BLaER1 (cell line): ENCODE measurements around the gene SRL.

Experiments
- H3K27ac ChIP-seq: shearing (Covaris generic); formaldehyde crosslinking; 2 replicates; pipeline ENCODE4 v1.8.1; 2022
- H3K27me3 ChIP-seq: shearing (Covaris generic); formaldehyde crosslinking; 2 replicates; pipeline ENCODE4 v1.8.1; 2022
- H3K36me3 ChIP-seq: shearing (Covaris generic); formaldehyde crosslinking; 2 replicates; pipeline ENCODE4 v1.8.1; 2022
- H3K4me1 ChIP-seq: shearing (Covaris generic); formaldehyde crosslinking; 2 replicates; pipeline ENCODE4 v1.8.1; 2022
- H3K4me2 ChIP-seq: shearing (Covaris generic); formaldehyde crosslinking; 2 replicates; pipeline ENCODE4 v1.8.1; 2022
- H3K4me3 ChIP-seq: shearing (Covaris generic); formaldehyde crosslinking; 2 replicates; pipeline ENCODE4 v1.8.1; 2022
- H3K9ac ChIP-seq: shearing (Covaris generic); formaldehyde crosslinking; 2 replicates; pipeline ENCODE4 v1.8.1; 2022
- H3K9me3 ChIP-seq: shearing (Covaris generic); formaldehyde crosslinking; 2 replicates; pipeline ENCODE4 v1.8.1; 2022
- H4K20me1 ChIP-seq: shearing (Covaris generic); formaldehyde crosslinking; 2 replicates; pipeline ENCODE4 v1.8.1; 2022
- Cebpa-rat ChIP-seq: shearing (Covaris generic); IDR thresholded peaks from 2 replicates; pipeline ENCODE4 v1.8.1; 2022

The SRL gene

GRCh38 chr16:4241928-4242283, at the start of gene SRL:
SRL (minus strand) TSS chr16:4242080; CDS start chr16:4242067, 13 bp downstream.
- no peak within 1 kb of the TSS for H3K4me3 ChIP-seq
- H3K9ac ChIP-seq = no peak within 1 kb of the TSS
- no peaks in the 10 kb centered on the region for H4K20me1 ChIP-seq
- no peaks in the 10 kb centered on the region; the same call in 1 of the 2 replicates for H3K36me3 ChIP-seq
- no peak within 1 kb of the TSS for H3K27ac ChIP-seq
- H3K9me3 ChIP-seq = no peaks in the 10 kb centered on the region
- H3K4me2 ChIP-seq = peak within 1 kb of the TSS; percentile 25; the same call in 1 of the 2 replicates
- H3K4me1 ChIP-seq = peaks cover 40% of the 10 kb centered on the region
- no peaks in the 10 kb centered on the region for H3K27me3 ChIP-seq
- TF ChIP-seq Cebpa-rat = no peak

DNA sequence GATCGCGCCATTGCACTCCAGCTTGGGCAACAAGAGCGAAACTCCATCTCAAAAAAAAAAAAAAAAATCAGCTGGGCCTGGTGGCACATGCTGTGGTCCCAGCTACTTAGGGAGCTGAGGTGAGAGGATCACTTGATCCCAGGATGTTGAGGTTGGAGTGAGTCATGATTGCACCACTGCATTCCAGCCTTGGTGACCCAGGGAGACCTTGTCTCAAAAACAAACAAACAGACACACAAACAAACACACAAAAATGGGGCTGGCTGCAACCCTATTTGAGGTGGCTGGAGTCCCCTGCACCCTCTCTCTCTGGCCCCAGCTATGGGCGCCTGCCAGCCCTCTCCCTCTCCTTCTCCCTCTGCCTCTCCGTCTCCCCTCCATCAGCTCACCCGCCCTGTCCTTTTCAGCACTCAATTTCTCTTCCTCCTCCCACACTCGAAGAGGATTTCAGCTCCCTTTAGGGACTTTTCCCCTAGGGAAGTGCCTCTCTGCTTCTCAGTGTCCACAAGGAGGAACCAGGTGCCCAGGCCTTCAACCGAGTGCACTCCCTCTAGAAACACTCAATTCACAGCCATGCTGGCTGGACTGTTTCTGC, 48.5 kb upstream of the SRL start:
- peaks cover 13% of the 10 kb centered on the region; the same call in 1 of the 2 replicates for H4K20me1 ChIP-seq
- peak overlapping the region; percentile 44 for H3K27ac ChIP-seq
- no peaks in the 10 kb centered on the region for H3K27me3 ChIP-seq
- H3K9ac ChIP-seq = no peak overlapping the region
- H3K4me1 ChIP-seq = peaks cover 73% of the 10 kb centered on the region
- no peaks in the 10 kb centered on the region for H3K9me3 ChIP-seq
- no peak for TF ChIP-seq Cebpa-rat
- peak overlapping the region; percentile 67 for H3K4me2 ChIP-seq
- peaks cover under 1% of the 10 kb centered on the region; the same call in 1 of the 2 replicates for H3K36me3 ChIP-seq
- no peak overlapping the region for H3K4me3 ChIP-seq

DNA sequence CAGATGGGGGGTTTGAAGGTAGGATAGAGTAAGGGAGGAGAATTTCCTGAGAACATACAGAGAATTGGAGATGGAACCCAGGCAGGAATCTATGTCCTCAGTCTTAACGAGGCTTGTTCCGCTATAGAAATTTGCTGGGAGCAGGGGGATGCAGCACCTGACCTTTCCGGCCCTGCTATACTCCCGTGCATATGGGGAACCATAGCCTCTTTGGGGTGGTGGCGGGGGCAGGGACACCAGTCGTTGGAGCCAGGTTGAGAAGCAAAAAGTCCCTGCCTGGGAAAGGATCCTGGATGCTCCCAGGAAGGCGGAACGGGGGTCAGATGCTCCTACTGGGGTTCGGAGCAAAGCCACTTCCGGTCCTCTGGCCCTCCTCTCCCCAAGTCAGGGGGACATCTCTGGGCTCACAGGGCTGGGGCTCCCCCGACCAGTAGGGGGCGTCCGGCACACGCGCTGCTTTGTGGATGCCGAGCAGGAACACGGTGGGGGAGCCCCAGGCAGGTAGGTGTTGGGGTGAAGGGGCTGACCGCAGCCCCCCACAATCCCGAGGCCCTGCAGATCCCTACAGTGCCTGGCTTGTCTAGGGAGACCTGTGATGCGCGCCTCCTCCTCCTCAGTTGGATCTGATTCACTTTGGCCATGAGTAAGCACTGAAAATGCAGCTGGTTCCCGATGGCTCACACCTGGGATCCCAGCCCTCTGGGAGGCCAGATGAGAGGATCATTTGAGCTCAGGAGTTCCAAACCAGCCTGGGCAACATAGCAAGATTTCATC, 46.5 kb upstream of the SRL start:
- no peak overlapping the region for H3K27ac ChIP-seq
- H3K4me1 ChIP-seq = peaks cover 61% of the 10 kb centered on the region
- no peak for TF ChIP-seq Cebpa-rat
- H3K4me3 ChIP-seq = no peak overlapping the region
- H3K9ac ChIP-seq = no peak overlapping the region
- 0 out of 2 replicates have a peak, but pooled peaks cover 1% of the 10 kb centered on the region for H4K20me1 ChIP-seq
- peaks cover 5% of the 10 kb centered on the region; the same call in 1 of the 2 replicates for H3K36me3 ChIP-seq
- H3K27me3 ChIP-seq = no peaks in the 10 kb centered on the region
- H3K9me3 ChIP-seq = no peaks in the 10 kb centered on the region
- peak overlapping the region; percentile 35 for H3K4me2 ChIP-seq

- H3K4me3 ChIP-seq = no peak overlapping the region
- 0 out of 2 replicates have a peak, but pooled peaks cover 11% of the 10 kb centered on the region for H3K9me3 ChIP-seq
- no peak overlapping the region for H3K4me2 ChIP-seq
- peaks cover 49% of the 10 kb centered on the region for H3K4me1 ChIP-seq
- H3K36me3 ChIP-seq = peaks cover 12% of the 10 kb centered on the region; the same call in 1 of the 2 replicates
- no peak overlapping the region for H3K27ac ChIP-seq
- no peaks in the 10 kb centered on the region for H4K20me1 ChIP-seq
- H3K9ac ChIP-seq = no peak overlapping the region
- TF ChIP-seq Cebpa-rat = no peak
- no peaks in the 10 kb centered on the region for H3K27me3 ChIP-seq
Observed at GRCh38 chr16:4285167-4285566, 43.3 kb upstream of the SRL start.

DNA sequence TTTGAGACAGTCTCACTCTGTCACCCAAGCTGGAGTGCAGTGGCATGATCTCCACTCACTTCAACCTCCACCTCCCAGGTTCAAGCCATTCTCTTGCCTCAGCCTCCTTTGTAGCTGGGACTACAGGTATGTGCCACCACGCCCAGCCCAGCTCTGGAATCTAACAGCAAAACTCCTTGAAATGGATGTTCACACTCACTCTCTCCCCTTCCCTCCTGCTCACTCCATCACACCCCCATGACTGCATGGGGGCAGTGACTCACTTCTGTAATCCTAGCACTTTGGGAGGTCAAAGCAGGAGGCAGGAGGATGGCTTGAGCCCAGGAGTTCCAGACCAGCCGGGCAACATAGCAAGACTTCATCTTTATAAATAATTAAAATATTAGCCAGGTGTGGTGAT, 42.1 kb upstream of the SRL start:
- no peaks in the 10 kb centered on the region for H4K20me1 ChIP-seq
- H3K9ac ChIP-seq = no peak overlapping the region
- H3K4me3 ChIP-seq = no peak overlapping the region
- peaks cover 41% of the 10 kb centered on the region for H3K4me1 ChIP-seq
- H3K36me3 ChIP-seq = peaks cover 12% of the 10 kb centered on the region; the same call in 1 of the 2 replicates
- H3K27ac ChIP-seq = no peak overlapping the region
- H3K9me3 ChIP-seq = 0 out of 2 replicates have a peak, but pooled peaks cover 11% of the 10 kb centered on the region
- TF ChIP-seq Cebpa-rat = no peak
- no peaks in the 10 kb centered on the region for H3K27me3 ChIP-seq
- 0 out of 2 replicates have a peak overlapping the region, but pooled peaks have one; percentile 30 for H3K4me2 ChIP-seq

- peaks cover 37% of the 10 kb centered on the region for H3K4me1 ChIP-seq
- peaks cover 12% of the 10 kb centered on the region; the same call in 1 of the 2 replicates for H3K36me3 ChIP-seq
- no peak overlapping the region for H3K27ac ChIP-seq
- TF ChIP-seq Cebpa-rat = no peak
- H3K27me3 ChIP-seq = no peaks in the 10 kb centered on the region
- no peak overlapping the region for H3K4me3 ChIP-seq
- 0 out of 2 replicates have a peak, but pooled peaks cover 11% of the 10 kb centered on the region for H3K9me3 ChIP-seq
- H4K20me1 ChIP-seq = no peaks in the 10 kb centered on the region
- no peak overlapping the region for H3K9ac ChIP-seq
- H3K4me2 ChIP-seq = 0 out of 2 replicates have a peak overlapping the region, but pooled peaks have one; percentile 30
Observed at GRCh38 chr16:4283441-4283840, 41.6 kb upstream of the SRL start.

DNA sequence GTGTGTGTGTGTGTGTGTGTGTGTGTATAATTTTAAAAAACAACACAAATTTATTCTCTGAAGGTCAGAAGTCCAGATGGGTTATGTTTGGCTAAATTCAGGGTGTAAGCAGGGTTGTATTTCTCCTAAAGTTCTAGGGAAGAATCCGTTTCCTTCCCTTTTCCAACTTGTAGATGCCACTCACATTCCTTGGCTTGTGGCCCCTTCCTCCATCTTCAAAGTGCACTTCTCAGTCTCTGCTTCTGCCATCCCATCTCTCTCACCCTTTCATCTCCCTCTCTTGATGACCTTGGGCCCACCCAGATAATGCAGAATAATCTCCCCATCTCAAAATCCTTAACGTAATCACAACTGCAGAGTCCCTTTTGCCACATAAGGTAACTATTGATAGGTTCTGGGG, 38.7 kb upstream of the SRL start:
- Histone ChIP-seq H3K36me3 (peaks cover 12% of the 10 kb centered on the region; the same call in 1 of the 2 replicates), H3K4me2 (no peak overlapping the region), H3K27me3 (no peaks in the 10 kb centered on the region), H3K4me3 (no peak overlapping the region), H3K4me1 (peaks cover 28% of the 10 kb centered on the region), H3K9ac (no peak overlapping the region), H4K20me1 (no peaks in the 10 kb centered on the region), H3K27ac (no peak overlapping the region), H3K9me3 (0 out of 2 replicates have a peak, but pooled peaks cover 11% of the 10 kb centered on the region)
- TF ChIP-seq Cebpa-rat = no peak

DNA sequence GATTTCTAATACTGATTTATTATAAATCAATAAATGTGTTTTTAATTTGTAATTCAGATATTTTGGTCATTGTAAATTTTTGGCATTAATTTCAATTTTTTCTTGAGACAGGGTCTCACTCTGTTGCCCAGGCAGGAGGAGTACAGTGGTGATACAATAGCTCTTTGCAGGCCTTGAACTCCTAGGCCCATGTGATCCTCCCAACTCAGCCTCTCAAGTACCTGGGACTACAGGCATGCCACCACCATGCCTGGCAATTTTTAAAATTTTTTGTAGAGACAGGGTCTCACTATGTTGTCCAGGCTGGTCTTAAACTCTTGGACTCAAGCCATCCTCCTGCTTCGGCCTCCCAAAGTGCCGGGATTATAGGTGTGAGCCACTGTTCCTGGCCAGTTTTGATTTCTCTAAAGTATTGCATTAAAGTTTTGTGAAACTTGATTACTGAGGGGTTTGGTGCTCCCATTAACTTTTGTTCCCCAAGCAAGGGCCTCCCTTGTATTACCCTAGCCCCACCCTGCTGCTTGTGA, 36.2 kb upstream of the SRL start:
- H3K4me1 ChIP-seq = peaks cover 36% of the 10 kb centered on the region
- no peaks in the 10 kb centered on the region for H3K27me3 ChIP-seq
- H4K20me1 ChIP-seq = no peaks in the 10 kb centered on the region
- no peak overlapping the region for H3K27ac ChIP-seq
- TF ChIP-seq Cebpa-rat = no peak
- 0 out of 2 replicates have a peak, but pooled peaks cover 7% of the 10 kb centered on the region for H3K36me3 ChIP-seq
- no peak overlapping the region for H3K9ac ChIP-seq
- 0 out of 2 replicates have a peak, but pooled peaks cover 11% of the 10 kb centered on the region for H3K9me3 ChIP-seq
- no peak overlapping the region for H3K4me2 ChIP-seq
- no peak overlapping the region for H3K4me3 ChIP-seq

GRCh38 chr16:4275861-4276260, 34.0 kb upstream of the SRL start:
- no peak for TF ChIP-seq Cebpa-rat
- peaks cover 26% of the 10 kb centered on the region for H3K4me1 ChIP-seq
- H3K27ac ChIP-seq = no peak overlapping the region
- peak overlapping the region; percentile 98 for H3K4me2 ChIP-seq
- no peak overlapping the region for H3K9ac ChIP-seq
- 0 out of 2 replicates have a peak, but pooled peaks cover 3% of the 10 kb centered on the region for H3K36me3 ChIP-seq
- H4K20me1 ChIP-seq = no peaks in the 10 kb centered on the region
- no peaks in the 10 kb centered on the region for H3K27me3 ChIP-seq
- H3K4me3 ChIP-seq = no peak overlapping the region
- 0 out of 2 replicates have a peak, but pooled peaks cover 4% of the 10 kb centered on the region for H3K9me3 ChIP-seq
